Astrocyte of the hippocampus (primary cell): ENCODE results near the gene CALML3.
"Not testable (repeated sequence)": the region's sequence is repeated elsewhere in the genome, so short reads cannot be mapped to it uniquely, and the experiment has no call there.

Experiments used
- DNase-seq: peaks from one replicate; pipeline ENCODE4 v3.0.0; 2011; ENCODE audit warnings: low read depth, low spot score

CALML3 gene

GRCh38 chr10:5524641-5525560 is at the start of gene CALML3:
TSS of gene CALML3 (plus strand) at chr10:5524961. CDS start at chr10:5525086, 125 bp downstream.
- no peak for DNase-seq

- not testable (repeated sequence) for DNase-seq
Observed at GRCh38 chr10:5475088-5475487, 49.7 kb upstream of the CALML3 start.

GRCh38 chr10:5475974-5476807 is 48.6 kb upstream of the CALML3 start:
- not testable (repeated sequence) for DNase-seq

DNA sequence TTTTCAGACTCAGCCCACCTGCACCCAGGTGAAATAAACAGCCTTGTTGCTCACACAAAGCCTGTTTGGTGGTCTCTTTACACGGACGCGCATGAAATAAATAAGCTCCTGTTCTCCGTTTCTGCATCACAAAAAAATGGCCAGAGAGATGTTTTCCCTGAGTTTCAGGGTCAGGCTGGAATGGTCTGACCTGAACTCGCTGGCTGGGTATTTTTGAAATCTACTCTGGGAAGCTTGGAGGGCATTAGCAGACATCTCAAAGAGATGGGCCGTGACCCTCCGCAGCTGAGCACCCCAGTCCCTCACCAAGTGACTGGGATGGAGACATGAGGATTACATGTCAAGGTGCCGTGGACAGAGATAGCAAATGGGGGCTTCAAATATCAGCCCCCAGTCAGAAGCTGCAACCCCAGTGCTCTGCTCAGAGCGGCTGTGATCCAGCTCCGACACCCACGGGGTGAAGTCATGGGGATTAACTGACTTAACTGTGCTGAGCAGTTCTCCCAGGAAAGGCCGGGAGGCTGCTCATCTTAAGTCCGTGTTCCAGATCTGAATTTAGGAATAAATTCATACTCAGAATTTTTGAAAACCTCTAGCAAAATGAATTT is 47.7 kb upstream of the CALML3 start:
- DNase-seq = no peak

DNA sequence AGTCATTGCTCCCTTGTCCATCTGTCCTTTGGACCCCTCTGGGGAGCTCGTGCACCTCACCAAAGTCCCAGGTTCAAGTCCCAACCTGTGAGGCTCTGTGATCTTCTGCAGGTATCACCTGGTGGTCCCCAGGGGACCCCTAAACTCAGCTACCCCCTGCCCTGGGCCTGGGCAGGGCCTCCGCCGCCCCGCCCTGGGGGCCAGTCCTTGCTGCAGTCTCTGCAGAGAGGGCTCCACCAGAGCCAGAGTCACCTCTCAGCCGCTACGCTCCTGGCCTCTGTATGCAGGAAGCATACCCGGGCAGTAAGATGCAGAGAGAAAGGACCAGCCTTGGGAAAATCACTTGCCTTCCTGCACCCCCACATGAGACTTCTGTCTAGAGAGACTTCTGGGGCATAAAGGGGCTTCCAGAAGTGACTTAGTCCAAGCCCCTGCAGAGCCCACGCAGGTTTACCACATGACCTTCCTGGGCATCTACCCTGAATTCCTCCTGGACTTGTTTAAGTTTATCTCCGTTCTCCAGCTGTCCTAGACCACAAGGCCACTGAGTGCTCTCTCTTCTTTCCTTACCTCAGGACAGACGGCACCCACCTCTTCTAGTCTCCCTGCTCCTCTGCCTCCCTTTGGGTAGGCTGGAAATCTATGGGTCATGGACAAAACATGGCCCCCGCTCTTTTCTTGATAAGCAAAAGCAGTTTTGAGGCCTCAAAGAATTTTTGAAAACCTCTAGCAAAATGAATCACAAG is 46.6 kb upstream of the CALML3 start:
- DNase-seq = no peak

GRCh38 chr10:5478694-5479305 is 46.0 kb upstream of the CALML3 start:
- DNase-seq = no peak

DNA sequence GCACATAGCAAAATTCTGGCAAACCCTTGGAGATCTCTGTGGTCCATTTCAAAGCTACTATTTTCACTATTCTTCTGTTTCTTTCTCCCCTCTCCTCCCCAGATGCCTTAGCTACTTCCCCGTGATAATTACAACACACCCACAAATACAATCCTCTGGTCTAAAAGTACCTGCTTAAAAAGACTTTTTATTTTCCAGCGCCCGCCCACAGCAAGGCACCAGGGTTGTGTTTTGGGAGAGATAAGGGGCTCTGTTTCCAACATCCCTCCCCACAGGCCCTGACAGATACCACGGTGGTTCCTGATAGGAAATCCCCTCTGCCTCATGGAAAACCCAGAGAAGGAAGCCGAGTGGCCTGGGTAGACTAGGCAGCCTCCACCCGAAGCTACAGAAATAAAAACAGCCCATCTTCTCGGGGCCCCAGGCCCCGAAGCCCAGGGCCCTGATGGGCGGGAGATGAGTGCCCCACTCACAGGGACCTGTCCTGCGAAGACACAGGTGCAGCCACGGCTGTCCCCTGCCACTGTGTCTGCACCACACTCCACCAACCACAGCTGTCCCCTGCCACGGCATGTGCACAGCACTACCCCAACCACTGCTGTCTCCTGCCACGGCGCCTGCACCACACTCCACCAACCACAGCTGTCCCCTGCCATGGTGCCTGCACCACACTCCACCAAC is 45.1 kb upstream of the CALML3 start:
- DNase-seq = no peak

DNA sequence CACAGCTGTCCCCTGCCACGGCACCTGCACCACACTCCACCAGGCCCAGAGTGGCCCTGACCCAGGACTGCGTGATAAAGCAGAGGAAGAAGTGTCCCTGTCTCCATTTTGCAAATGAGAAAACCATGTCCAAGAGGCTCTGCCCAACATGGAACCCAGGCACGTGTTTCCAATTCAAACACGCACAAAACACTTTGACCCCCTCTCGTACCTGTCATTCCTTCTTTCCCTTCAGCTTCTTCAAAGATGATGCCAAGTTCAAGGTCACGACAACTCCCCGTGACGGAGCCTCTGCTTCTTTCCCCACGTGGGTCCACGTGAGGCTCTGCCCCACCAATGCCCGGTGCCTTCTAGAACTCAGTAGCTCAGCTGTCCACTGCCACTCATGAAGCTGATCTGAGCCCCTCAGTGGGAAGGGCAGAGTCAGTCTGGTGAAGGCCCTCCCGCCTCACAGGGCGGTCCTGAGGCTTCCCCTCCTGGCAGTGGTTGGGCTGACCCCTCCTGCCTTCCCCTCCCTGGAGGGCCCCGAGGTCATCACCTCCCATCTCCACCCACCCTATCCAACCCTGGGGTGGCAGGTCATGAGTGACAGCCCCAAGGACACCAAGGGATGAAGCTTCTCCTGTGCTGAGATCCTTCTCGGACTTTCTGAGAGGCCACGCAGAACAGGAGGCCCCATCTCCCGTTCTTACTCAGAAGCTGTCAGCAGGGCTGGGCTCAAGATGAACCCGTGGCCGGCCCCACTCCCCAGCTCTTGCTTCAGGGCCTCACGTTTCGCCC is 44.4 kb upstream of the CALML3 start:
- no peak for DNase-seq

DNA sequence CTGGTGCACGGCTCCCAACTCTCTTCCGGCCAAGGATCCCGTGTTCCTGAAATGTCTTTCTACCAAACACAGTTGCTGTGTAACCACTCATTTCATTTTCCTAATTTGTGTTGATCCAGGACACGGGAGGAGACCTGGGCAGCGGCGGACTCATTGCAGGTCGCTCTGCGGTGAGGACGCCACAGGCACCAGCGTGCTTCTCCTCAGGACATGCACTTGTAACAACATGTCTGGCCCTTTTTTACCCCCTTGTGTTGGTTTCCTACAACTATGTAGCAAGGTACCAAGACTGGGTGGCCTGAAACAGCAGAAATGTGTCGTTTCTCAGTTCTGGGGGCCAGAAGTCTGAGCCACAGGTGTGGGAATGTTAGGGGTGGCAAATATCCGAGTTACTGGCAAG is 43.6 kb upstream of the CALML3 start:
- no peak for DNase-seq

GRCh38 chr10:5482016-5482415 is 42.7 kb upstream of the CALML3 start:
- DNase-seq = no peak

DNA sequence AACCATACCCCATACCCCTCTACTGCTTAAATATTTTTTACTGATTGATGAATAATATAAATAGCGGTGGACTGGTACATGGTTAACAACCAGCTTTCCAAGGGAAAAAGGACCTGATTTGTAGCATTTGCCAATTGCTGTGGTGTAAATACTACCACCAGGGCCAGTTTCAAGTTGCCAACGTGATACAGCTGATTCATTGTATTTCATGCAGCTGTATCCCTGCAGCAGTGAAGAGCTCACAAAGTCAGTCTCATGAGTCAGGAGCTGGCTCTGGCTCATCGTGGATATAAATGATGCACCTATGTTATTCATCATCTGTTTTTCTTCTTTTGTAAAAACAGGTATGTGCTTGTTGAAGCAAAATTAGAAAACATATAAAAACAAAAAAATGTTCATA is 40.6 kb upstream of the CALML3 start:
- DNase-seq = no peak

GRCh38 chr10:5485290-5485689 is 39.5 kb upstream of the CALML3 start:
- no peak for DNase-seq

GRCh38 chr10:5485948-5486852 is 38.6 kb upstream of the CALML3 start:
- no peak for DNase-seq

DNA sequence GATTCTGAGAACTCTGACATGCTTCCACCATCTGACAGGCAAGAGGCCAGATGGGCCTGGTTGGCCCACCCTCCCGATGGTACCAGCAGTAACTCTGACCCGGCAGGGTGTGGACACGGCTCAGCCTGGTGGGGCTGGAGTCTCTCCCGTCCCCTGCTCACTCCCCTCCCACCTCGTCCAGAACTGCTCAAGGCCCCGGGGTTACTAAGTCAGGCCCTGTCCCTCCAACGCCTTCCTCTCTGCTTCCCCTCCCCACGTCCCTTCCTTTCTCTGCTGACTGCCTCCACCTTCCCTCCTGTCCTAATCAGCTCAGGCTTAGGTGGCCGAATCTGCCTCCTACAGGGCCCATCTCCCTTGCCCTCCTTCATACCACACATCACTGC is 37.9 kb upstream of the CALML3 start:
- no peak for DNase-seq

GRCh38 chr10:5488272-5489161 is 36.2 kb upstream of the CALML3 start:
- DNase-seq = no peak

DNA sequence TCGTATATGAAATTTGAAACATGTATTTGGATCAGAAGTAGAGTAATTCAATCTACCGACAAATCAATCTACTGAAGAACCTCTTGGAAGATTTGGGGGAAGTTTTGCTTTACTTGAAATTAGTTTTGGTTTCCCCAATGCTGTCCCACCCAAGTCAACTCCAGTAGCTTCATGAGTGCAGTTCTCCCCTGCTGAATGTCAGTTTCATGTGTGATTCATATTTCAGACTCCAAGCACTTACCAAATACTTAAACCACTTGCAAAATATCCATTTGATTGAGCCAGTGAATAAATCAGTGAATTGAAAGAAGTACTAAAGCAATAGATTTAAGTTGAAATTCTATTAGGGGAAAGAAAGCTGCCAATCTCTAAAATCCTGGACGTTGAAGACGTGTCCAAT is 34.7 kb upstream of the CALML3 start:
- no peak for DNase-seq

- no peak for DNase-seq
Observed at GRCh38 chr10:5490698-5491464, 33.9 kb upstream of the CALML3 start.
